Ureter (tissue), 1 donor: ENCODE data around the gene CHST11. TPM values are rescaled to one million over a fixed set of nuclear protein-coding genes. Genes with fewer than 3 reads are reported as not detected.

ENCODE experiments used
- DNase-seq: peaks from one replicate; pipeline ENCODE4 v3.0.0-alpha.2; 2020; ENCODE audit warnings: low spot score
- total RNA-seq: library from RNA; stranded (reverse); gene quantifications from one replicate; pipeline ENCODE4 v1.2.4, GENCODE V29; 2023
- donor health status: DM: yes; HTN: yes; CAD: no.

The CHST11 gene
- total RNA-seq, 1 donor from 2014 or later = 10.8 TPM

- no peak for DNase-seq
Measured at GRCh38 chr12:104719700-104720338, 263.1 kb downstream of the CHST11 start.

GRCh38 chr12:104720339-104721038 is 263.7 kb downstream of the CHST11 start:
- no peak for DNase-seq

GRCh38 chr12:104721039-104721405 is 264.3 kb downstream of the CHST11 start:
- no peak for DNase-seq

GRCh38 chr12:104721936-104722335 is 265.2 kb downstream of the CHST11 start:
- DNase-seq = no peak

- no peak for DNase-seq
Measured at GRCh38 chr12:104722601-104723534, 266.1 kb downstream of the CHST11 start.

- no peak for DNase-seq
Measured at GRCh38 chr12:104723895-104724294, 267.1 kb downstream of the CHST11 start.

- no peak for DNase-seq
Measured at GRCh38 chr12:104724992-104725585, 268.3 kb downstream of the CHST11 start.

- DNase-seq = no peak
Measured at GRCh38 chr12:104725610-104726009, 268.9 kb downstream of the CHST11 start.

- no peak for DNase-seq
Measured at GRCh38 chr12:104727726-104728465, 271.1 kb downstream of the CHST11 start.

GRCh38 chr12:104729091-104729490 is 272.3 kb downstream of the CHST11 start:
- no peak for DNase-seq

- no peak for DNase-seq
Measured at GRCh38 chr12:104729610-104730446, 273.1 kb downstream of the CHST11 start.

GRCh38 chr12:104730763-104731162 is 274.0 kb downstream of the CHST11 start:
- DNase-seq = no peak

- no peak for DNase-seq
Measured at GRCh38 chr12:104733717-104734175, 277.0 kb downstream of the CHST11 start.

GRCh38 chr12:104734541-104735095 is 277.9 kb downstream of the CHST11 start:
- no peak for DNase-seq

- DNase-seq = no peak
Measured at GRCh38 chr12:104735801-104736200, 279.1 kb downstream of the CHST11 start.

- no peak for DNase-seq
Measured at GRCh38 chr12:104736307-104736706, 279.6 kb downstream of the CHST11 start.

- no peak for DNase-seq
Measured at GRCh38 chr12:104737113-104737512, 280.4 kb downstream of the CHST11 start.

GRCh38 chr12:104737791-104738301 is 281.1 kb downstream of the CHST11 start:
- no peak for DNase-seq

- DNase-seq = no peak
Measured at GRCh38 chr12:104738331-104738730, 281.6 kb downstream of the CHST11 start.
